ENCODE data around the gene SFMBT2.
A peak's percentile ranks its signal among the peaks of the same experiment; 100 is the strongest.

The SFMBT2 gene

DNA sequence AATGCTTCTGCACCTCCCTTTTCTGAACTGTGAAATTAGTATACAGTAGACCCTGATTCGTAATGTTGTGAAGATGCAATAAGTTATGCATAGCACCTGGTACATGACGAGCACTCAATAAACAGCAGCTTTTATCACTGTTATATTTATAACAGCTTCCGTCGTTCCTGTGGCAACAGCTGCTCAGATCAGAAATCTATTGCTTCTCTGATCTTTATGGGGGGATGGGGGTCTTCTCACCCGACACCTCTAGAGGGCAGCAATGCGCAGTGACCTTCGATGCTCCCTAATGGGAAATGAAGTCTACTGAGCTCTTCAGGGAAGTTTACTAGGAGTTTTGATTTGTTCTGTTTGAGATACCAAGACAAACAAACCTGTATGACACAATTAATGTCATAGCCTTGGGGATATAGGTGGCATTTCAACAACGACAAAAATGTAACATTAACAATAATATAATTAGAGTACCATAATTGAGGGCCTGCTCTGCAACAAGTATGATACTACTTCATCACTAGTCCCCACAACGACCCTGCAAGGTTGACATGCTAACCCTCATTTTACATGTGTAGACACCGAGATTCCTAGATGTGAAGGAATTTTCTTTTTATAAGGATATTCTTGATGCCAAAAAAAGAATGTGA is 289.6 kb downstream of the SFMBT2 start:
- peak; percentile 5 for DNase-seq

DNA sequence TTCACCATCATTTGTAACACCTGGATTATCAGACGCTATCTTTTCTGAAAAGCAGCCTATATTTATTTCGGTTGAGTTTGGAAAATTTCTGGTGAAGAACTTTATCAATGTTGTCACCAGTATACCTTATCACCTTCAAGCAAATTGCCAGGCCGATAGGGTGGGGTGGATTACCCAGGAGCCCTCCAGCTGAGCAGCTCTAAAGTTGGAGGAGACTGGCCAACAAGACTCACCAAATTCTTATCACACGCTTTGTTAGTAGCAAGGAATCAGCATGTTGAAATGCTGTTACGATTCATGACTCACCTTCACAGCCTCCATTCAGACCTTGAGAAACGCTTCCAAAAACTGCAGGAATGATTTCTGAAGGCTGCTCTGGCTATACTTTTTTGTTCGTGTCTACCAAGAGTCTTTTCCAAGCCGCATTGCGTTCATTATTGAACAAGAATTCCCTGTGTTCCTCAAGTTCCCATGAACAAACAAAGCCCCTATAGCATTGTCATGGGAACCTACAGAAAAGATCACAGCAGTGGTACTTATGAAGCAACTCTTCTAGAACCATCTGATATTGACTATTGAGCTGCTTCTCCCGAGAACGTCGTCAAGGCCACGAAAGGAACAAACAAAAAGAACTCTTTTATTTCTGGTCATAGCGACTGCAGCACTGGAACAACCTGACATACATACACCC is 291.4 kb downstream of the SFMBT2 start:
- DNase-seq: no peak

DNA sequence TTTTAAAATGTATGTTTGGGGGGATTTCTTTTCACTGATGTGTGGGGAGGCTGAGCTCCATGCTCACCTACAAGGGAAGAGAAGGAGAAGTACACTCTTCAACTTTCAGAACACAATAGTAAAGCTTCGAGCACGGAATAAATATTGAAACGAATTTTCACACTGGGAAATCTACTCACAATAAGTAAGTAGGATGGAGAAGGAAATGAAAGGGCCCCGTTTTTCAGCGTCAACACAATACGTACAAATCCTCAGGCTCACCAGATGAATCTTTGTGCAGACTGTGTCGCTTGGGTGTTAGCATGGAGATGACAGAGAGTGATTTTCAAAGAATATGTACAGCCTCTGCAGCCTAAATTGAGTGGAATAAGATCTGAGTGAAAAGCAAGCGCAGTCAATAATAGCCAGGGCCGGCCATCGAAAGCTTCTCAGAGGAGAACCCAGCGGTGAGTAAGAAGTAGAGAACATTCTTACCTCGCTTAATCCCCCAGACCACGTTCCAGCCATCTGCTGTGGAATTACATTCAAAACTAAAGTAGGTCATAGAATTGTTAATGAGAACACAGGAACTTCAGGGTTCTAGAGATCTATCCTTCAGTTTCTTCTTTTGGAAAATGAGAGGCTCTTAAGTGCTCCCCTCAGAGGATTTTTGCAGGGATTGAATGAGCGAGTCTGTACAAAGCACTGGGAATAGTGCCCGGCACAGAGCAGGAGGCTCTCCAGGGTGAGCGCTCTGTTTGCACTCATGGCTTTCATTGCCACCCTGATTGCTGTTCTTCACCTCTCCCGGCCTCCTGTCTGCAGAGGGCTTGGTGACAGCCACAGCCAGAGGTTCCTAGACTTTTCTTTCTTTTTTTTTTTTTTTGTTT is 292.8 kb downstream of the SFMBT2 start:
- no peak for DNase-seq

DNA sequence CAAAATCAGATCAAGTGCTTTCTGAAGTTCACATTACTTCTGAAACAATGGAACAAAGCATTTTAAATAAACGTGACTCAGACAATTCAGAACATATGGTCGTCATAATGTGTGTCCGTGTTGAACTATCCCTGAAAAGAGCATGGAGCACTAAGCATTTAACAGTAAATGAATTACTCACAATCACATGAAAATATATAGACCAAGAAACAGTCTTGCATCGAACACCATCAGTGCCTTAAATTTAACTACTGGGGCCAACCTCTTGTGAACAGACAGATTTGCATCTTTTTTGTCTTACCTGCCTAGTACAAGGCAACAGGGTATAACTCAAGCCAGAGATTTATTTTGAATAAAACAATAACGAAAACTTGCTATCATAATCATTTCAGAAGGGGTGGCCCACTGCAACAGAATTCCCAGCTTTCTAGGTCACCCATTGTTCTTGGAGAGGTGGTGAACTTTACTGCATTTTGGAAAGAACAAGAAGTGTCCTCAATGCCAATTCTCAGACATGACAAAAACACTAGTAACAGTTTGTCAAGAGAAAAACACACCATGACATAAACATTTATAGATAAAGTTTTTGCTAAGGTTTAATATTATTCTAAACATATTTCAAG is 293.5 kb downstream of the SFMBT2 start:
- no peak for DNase-seq

DNA sequence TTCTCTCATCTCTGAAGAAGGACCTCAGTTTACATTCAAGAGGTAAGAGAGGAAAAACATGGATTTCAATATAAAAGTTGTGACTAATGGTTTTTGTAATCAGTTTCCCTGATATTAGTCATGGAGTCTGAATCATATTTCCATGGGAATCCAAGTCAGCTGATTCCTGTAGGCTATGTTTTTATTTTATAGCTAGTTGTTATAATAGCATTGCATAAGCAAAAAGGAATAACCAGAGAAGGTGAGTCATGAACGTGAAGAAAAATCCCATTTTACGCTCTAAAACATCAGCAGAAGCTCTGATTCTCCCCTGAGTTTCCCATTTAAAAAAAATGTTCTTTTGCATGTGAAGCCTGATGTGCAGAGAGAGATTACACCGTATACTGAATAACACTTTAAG is 299.3 kb downstream of the SFMBT2 start:
- no peak for DNase-seq

DNA sequence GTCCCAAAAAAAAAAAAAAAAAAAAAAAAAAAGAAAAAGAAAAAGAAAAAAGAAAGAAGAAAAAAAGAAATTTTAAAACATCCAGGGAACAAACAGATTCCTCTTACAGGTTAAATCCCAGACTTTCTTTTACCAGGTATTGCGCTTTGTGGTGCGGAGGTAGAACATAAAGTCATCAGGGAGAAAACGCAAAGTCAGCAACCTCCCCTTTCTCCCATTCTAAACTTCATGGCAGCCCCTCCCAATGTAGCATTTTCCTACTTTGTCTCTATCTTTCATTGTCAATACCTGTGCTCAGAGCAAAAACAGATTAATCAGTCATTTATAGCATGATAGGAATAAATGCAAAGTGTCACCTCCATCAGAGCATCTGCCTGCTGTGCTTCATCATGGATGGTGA is 299.7 kb downstream of the SFMBT2 start:
- DNase-seq: no peak

Measured in NCI-H1048 (cell line).